Measurements from ENCODE around the gene ANKRD30B.
"Not testable (repeated sequence)": the region's sequence is repeated elsewhere in the genome, so short reads cannot be mapped to it uniquely, and the experiment has no call there.

Gene ANKRD30B

GRCh38 chr18:14859995-14860394 lies 112.0 kb downstream of the ANKRD30B start:
- not testable (repeated sequence) for H3K4me3 ChIP-seq (ENCODE audit: low read depth, low read length)

- H3K4me3 ChIP-seq (ENCODE audit: low read depth, low read length) = not testable (repeated sequence)
Measured at GRCh38 chr18:14866426-14866825, 118.5 kb downstream of the ANKRD30B start.

GRCh38 chr18:14867988-14868387 lies 120.0 kb downstream of the ANKRD30B start:
- H3K4me3 ChIP-seq (ENCODE audit: low read depth, low read length) = not testable (repeated sequence)

- not testable (repeated sequence) for H3K4me3 ChIP-seq (ENCODE audit: low read depth, low read length)
Measured at GRCh38 chr18:14868825-14869224, 120.9 kb downstream of the ANKRD30B start.

GRCh38 chr18:14878826-14879225 lies 130.9 kb downstream of the ANKRD30B start:
- not testable (repeated sequence) for H3K4me3 ChIP-seq (ENCODE audit: low read depth, low read length)

GRCh38 chr18:14900435-14900834 lies 152.5 kb downstream of the ANKRD30B start:
- TF ChIP-seq CTCF (IDR thresholded peaks at IDR 0.05; ENCODE audit: borderline replicate concordance, insufficient read depth, low read depth, low read length) = no peak
- no peak overlapping the region for H3K4me3 ChIP-seq (ENCODE audit: low read depth, low read length)

All from GM12875 (cell line).